K562 (cell line): ENCODE data around the gene URGCP. TPM values are rescaled to one million over a fixed set of nuclear protein-coding genes. Genes with fewer than 3 reads are reported as not detected.
A peak's percentile ranks its signal among the peaks of the same experiment; 100 is the strongest.

Source experiments
- LCOR ChIP-seq: sonication (generic); formaldehyde crosslinking; IDR thresholded peaks from 2 replicates; pipeline ENCODE4 v1.8.0; 2022; ENCODE audit warnings: mild to moderate bottlenecking, missing genetic modification reagents
- PTRF ChIP-seq: fragments of 450-650 bp; IDR thresholded peaks from 2 replicates; pipeline ENCODE4 v1.6.1; 2016; ENCODE audit warnings: mild to moderate bottlenecking, missing genetic modification characterization, missing compliant biosample characterization
- SNIP1 ChIP-seq: fragments of 450-650 bp; IDR thresholded peaks from 2 replicates; pipeline ENCODE4 v1.7.1; 2017; ENCODE audit warnings: low read depth, mild to moderate bottlenecking
- TAF1 ChIP-seq: IDR thresholded peaks from 2 replicates; pipeline ENCODE4 v1.6.1; 2011; ENCODE audit warnings: mild to moderate bottlenecking, low read length, moderate library complexity; ENCODE audit not compliant: insufficient read depth, control insufficient read depth, severe bottlenecking; ENCODE audit errors: extremely low read depth
- TARDBP ChIP-seq: fragments of 450-650 bp; IDR thresholded peaks from 2 replicates; pipeline ENCODE4 v1.6.1; 2016
- THRAP3 ChIP-seq: fragments of 450-650 bp; IDR thresholded peaks from 2 replicates; pipeline ENCODE4 v1.6.1; 2016; ENCODE audit warnings: mild to moderate bottlenecking, inconsistent platforms, borderline replicate concordance
- ZNF174 ChIP-seq: fragments of 250-450 bp; sonication (Bioruptor Pico); IDR thresholded peaks from 2 replicates; pipeline ENCODE4 v1.4.0; 2020; ENCODE audit warnings: mild to moderate bottlenecking
- polyA plus RNA-seq, 8 experiments: library from polyadenylated mRNA; depleted of rRNA in 4 of 8; stranded (reverse) in 5 of 8; unstranded in 3 of 8; fragments of >200 nt; fragmentation: Nextera tagmentation in 2 of 8; fragmentation: Illumina TruSeq in 1 of 8; extraction: Ambion mirVana in 2 of 8; extraction: Trizol in 1 of 8; gene quantifications; 2 replicates each; pipeline versions ENCODE4 v1.2.1 to v1.2.3, GENCODE V29; 2011 to 2014; ENCODE audit warnings: inconsistent platforms in 1 of 8, missing spikeins in 1 of 8
- total RNA-seq, 7 experiments: library from RNA; depleted of rRNA in 6 of 7; stranded (reverse); fragments of >200 nt in 6 of 7; fragmentation: Illumina TruSeq in 2 of 7; extraction: Trizol in 2 of 7; gene quantifications; 2 replicates each; pipeline versions ENCODE4 v1.2.1 to v1.2.3, GENCODE V29; 2011 to 2021; ENCODE audit warnings: low replicate concordance in 1 of 7
- TF ChIP-seq, protein P1 (sequence below), 2 experiments: fragments of 450-650 bp in 1 of 2; sonication (generic) in 1 of 2; formaldehyde crosslinking in 1 of 2; IDR thresholded peaks; 2 replicates each; pipeline versions ENCODE4 v1.7.1 to v1.9.0; 2016 to 2022; ENCODE audit warnings: inconsistent platforms in 1 of 2, mild to moderate bottlenecking in 1 of 2, missing genetic modification reagents in 1 of 2
- TF ChIP-seq, protein P2 (sequence below), 2 experiments: fragments of 450-650 bp in 1 of 2; sonication (generic) in 1 of 2; formaldehyde crosslinking in 1 of 2; IDR thresholded peaks in 1 of 2; conservative IDR thresholded peaks in 1 of 2; 2 replicates each; pipeline versions ENCODE4 v1.6.1 to v1.8.1; 2016 to 2023; ENCODE audit warnings: mild to moderate bottlenecking in 2 of 2, moderate library complexity in 2 of 2, inconsistent platforms in 1 of 2, missing genetic modification reagents in 1 of 2
- TF ChIP-seq, protein P3 (sequence below): fragments of 450-650 bp; IDR thresholded peaks from one replicate; pipeline ENCODE4 v1.6.1; 2018; ENCODE audit warnings: mild to moderate bottlenecking, moderate library complexity; ENCODE audit not compliant: partially characterized antibody
- TF ChIP-seq, protein P4 (sequence below): fragments of 450-650 bp; IDR thresholded peaks from 2 replicates; pipeline ENCODE4 v1.6.1; 2018; ENCODE audit not compliant: partially characterized antibody

URGCP gene
- total and polyA plus RNA-seq, 9 of the 15 experiments (the other 6 are each of a cell fraction or from before 2014, with no cell fraction given) = 1.7 to 25.8 (median 12.5) TPM

DNA sequence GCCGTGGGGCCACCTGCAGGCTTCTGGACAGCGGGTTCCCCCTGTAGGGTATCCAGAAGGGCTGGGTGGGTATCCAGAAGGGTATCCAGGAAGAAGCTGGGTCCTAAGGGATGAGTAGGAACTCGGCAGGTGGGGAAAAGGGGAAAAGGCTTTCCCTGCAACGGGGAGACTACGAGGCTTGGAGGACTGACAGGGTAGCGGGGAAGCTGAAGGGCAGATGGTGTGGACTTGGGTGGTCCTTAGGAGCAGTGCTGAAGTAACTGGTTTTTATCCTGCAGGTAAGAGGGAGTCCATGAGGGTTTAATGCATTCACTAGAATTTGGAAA, 20.4 kb upstream of the URGCP start (continued):
- TF ChIP-seq, protein P1, sequence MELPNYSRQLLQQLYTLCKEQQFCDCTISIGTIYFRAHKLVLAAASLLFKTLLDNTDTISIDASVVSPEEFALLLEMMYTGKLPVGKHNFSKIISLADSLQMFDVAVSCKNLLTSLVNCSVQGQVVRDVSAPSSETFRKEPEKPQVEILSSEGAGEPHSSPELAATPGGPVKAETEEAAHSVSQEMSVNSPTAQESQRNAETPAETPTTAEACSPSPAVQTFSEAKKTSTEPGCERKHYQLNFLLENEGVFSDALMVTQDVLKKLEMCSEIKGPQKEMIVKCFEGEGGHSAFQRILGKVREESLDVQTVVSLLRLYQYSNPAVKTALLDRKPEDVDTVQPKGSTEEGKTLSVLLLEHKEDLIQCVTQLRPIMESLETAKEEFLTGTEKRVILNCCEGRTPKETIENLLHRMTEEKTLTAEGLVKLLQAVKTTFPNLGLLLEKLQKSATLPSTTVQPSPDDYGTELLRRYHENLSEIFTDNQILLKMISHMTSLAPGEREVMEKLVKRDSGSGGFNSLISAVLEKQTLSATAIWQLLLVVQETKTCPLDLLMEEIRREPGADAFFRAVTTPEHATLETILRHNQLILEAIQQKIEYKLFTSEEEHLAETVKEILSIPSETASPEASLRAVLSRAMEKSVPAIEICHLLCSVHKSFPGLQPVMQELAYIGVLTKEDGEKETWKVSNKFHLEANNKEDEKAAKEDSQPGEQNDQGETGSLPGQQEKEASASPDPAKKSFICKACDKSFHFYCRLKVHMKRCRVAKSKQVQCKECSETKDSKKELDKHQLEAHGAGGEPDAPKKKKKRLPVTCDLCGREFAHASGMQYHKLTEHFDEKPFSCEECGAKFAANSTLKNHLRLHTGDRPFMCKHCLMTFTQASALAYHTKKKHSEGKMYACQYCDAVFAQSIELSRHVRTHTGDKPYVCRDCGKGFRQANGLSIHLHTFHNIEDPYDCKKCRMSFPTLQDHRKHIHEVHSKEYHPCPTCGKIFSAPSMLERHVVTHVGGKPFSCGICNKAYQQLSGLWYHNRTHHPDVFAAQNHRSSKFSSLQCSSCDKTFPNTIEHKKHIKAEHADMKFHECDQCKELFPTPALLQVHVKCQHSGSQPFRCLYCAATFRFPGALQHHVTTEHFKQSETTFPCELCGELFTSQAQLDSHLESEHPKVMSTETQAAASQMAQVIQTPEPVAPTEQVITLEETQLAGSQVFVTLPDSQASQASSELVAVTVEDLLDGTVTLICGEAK (IDR thresholded peaks at IDR 0.05) = peak; percentile 52; the same call in 1 of the 2 replicates
- TF ChIP-seq, protein P1 (CRISPR knock-in tag; IDR thresholded peaks at IDR 0.05) = no peak
- TF ChIP-seq ZNF174 (CRISPR knock-in tag) = no peak
- TF ChIP-seq LCOR (CRISPR knock-in tag) = 0 out of 2 replicates have a peak, but pooled peaks have one; percentile 1
- TF ChIP-seq, protein P2, sequence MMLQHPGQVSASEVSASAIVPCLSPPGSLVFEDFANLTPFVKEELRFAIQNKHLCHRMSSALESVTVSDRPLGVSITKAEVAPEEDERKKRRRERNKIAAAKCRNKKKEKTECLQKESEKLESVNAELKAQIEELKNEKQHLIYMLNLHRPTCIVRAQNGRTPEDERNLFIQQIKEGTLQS (IDR thresholded peaks at IDR 0.05) = no peak
- TF ChIP-seq, protein P2 (CRISPR knock-in tag; conservative IDR thresholded peaks at IDR 0.05) = no peak
- TF ChIP-seq THRAP3 = no peak
- TF ChIP-seq PTRF (tag) = no peak
- no peak for TF ChIP-seq SNIP1
- TF ChIP-seq, protein P3, sequence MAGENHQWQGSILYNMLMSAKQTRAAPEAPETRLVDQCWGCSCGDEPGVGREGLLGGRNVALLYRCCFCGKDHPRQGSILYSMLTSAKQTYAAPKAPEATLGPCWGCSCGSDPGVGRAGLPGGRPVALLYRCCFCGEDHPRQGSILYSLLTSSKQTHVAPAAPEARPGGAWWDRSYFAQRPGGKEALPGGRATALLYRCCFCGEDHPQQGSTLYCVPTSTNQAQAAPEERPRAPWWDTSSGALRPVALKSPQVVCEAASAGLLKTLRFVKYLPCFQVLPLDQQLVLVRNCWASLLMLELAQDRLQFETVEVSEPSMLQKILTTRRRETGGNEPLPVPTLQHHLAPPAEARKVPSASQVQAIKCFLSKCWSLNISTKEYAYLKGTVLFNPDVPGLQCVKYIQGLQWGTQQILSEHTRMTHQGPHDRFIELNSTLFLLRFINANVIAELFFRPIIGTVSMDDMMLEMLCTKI = no peak
- no peak for TF ChIP-seq TARDBP
- TF ChIP-seq, protein P4, sequence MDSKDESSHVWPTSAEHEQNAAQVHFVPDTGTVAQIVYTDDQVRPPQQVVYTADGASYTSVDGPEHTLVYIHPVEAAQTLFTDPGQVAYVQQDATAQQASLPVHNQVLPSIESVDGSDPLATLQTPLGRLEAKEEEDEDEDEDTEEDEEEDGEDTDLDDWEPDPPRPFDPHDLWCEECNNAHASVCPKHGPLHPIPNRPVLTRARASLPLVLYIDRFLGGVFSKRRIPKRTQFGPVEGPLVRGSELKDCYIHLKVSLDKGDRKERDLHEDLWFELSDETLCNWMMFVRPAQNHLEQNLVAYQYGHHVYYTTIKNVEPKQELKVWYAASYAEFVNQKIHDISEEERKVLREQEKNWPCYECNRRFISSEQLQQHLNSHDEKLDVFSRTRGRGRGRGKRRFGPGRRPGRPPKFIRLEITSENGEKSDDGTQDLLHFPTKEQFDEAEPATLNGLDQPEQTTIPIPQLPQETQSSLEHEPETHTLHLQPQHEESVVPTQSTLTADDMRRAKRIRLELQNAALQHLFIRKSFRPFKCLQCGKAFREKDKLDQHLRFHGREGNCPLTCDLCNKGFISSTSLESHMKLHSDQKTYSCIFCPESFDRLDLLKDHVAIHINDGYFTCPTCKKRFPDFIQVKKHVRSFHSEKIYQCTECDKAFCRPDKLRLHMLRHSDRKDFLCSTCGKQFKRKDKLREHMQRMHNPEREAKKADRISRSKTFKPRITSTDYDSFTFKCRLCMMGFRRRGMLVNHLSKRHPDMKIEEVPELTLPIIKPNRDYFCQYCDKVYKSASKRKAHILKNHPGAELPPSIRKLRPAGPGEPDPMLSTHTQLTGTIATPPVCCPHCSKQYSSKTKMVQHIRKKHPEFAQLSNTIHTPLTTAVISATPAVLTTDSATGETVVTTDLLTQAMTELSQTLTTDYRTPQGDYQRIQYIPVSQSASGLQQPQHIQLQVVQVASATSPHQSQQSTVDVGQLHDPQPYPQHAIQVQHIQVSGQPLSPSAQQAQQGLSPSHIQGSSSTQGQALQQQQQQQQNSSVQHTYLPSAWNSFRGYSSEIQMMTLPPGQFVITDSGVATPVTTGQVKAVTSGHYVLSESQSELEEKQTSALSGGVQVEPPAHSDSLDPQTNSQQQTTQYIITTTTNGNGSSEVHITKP = no peak
- TF ChIP-seq TAF1 = no peak
